Endothelial cell of umbilical vein (primary cell): Measurements from ENCODE around the gene NIT2. TPM values are rescaled to one million over a fixed set of nuclear protein-coding genes. Genes with fewer than 3 reads are reported as not detected.

Experiments used
- BruUV-seq: library from RNA; stranded (reverse); fragments of 400-500 nt; replicated peaks from 2 replicates; lab custom pipeline; 2021; lab: Mats Ljungman, UMichigan
- CTCF ChIA-PET: fragments of 300-600, 350-600 bp; sonication (Branson Sonifier 250); formaldehyde crosslinking; loops from one replicate; lab custom pipeline; 2021; ENCODE audit warnings: antibody characterized with exemption, inconsistent platforms; lab: Charles Lee
- POLR2A ChIA-PET: fragments of 300-600, 350-600 bp; sonication (Branson Sonifier 250); formaldehyde crosslinking; loops from one replicate; lab custom pipeline; 2021; ENCODE audit warnings: antibody characterized with exemption, inconsistent platforms; lab: Charles Lee
- DNase-seq: peaks from one replicate; pipeline ENCODE4 v3.0.0-alpha.2; 2011; ENCODE audit warnings: low read depth, low spot score
- FAIRE-seq: peaks from 2 replicates; lab custom pipeline; 2011; peaks lifted over from hg19 to GRCh38; lab: Jason Lieb, UNC
- H2AFZ ChIP-seq: 2 replicates; pipeline ENCODE4 v1.6.0; 2012; ENCODE audit warnings: low read depth, low read length, control low read depth, inconsistent platforms
- H3K27ac ChIP-seq: 2 replicates; pipeline ENCODE4 v1.5.1; 2011; ENCODE audit warnings: low read depth, mild to moderate bottlenecking, control low read depth, low read length, moderate library complexity; ENCODE audit not compliant: insufficient read depth
- H3K27me3 ChIP-seq, 2 experiments: 2 replicates each; pipeline versions ENCODE4 v1.6.0 to v1.6.1; 2011; ENCODE audit warnings: low read length in 2 of 2, mixed read lengths in 1 of 2; ENCODE audit not compliant: control insufficient read depth in 2 of 2, insufficient read depth in 2 of 2
- H3K36me3 ChIP-seq, 2 experiments: 2 replicates in 1 of 2; 3 replicates in 1 of 2; pipeline ENCODE4 v1.5.1; 2011; ENCODE audit warnings: low read length in 2 of 2, mild to moderate bottlenecking in 1 of 2, moderate library complexity in 1 of 2; ENCODE audit not compliant: control insufficient read depth in 2 of 2, insufficient read depth in 2 of 2; ENCODE audit errors: extremely low read depth in 1 of 2
- H3K4me1 ChIP-seq: 3 replicates; pipeline ENCODE4 v1.5.1; 2011; ENCODE audit warnings: mild to moderate bottlenecking, low read length; ENCODE audit not compliant: control insufficient read depth, insufficient read depth; ENCODE audit errors: extremely low read depth
- H3K4me2 ChIP-seq: 2 replicates; pipeline ENCODE4 v1.6.1; 2011; ENCODE audit warnings: low read length, control low read depth, mixed read lengths; ENCODE audit not compliant: insufficient read depth
- H3K4me3 ChIP-seq, 3 experiments: fragments of 200-600 bp in 1 of 3; sonication (generic), shearing (Covaris generic) in 1 of 3; replicated peaks in 1 of 3; 2 replicates each; pipeline ENCODE4 v1.5.1; 2011 to 2016; ENCODE audit warnings: control low read depth in 3 of 3, low read length in 3 of 3, mild to moderate bottlenecking in 2 of 3, inconsistent platforms in 1 of 3, low read depth in 1 of 3, moderate library complexity in 1 of 3; ENCODE audit not compliant: insufficient read depth in 1 of 3
- H3K79me2 ChIP-seq: 2 replicates; pipeline ENCODE4 v1.6.0; 2012; ENCODE audit warnings: low read length, inconsistent platforms; ENCODE audit not compliant: control insufficient read depth, insufficient read depth
- H3K9ac ChIP-seq: replicated peaks from 2 replicates; pipeline ENCODE3; 2011; ENCODE audit warnings: low read length, control low read depth; ENCODE audit not compliant: insufficient read depth; ENCODE audit errors: extremely low read depth
- H3K9me1 ChIP-seq: replicated peaks from 3 replicates; pipeline ENCODE4 v1.6.0; 2011; ENCODE audit warnings: mild to moderate bottlenecking, low read length; ENCODE audit not compliant: control insufficient read depth, insufficient read depth; ENCODE audit errors: extremely low read depth
- H3K9me3 ChIP-seq: replicated peaks from 2 replicates; pipeline ENCODE4 v1.5.1; 2012; ENCODE audit warnings: low read length, inconsistent platforms; ENCODE audit not compliant: control insufficient read depth, insufficient read depth
- H4K20me1 ChIP-seq: replicated peaks from 2 replicates; pipeline ENCODE3; 2011; ENCODE audit warnings: mild to moderate bottlenecking, low read length; ENCODE audit not compliant: control insufficient read depth, insufficient read depth; ENCODE audit errors: extremely low read depth
- EZH2 ChIP-seq: IDR thresholded peaks from 2 replicates; pipeline ENCODE4 v1.6.1; 2012; ENCODE audit warnings: borderline replicate concordance, low read depth, mild to moderate bottlenecking, moderate library complexity, low read length, inconsistent platforms; ENCODE audit not compliant: severe bottlenecking
- FOS ChIP-seq: IDR thresholded peaks from 2 replicates; pipeline ENCODE4 v1.6.1; 2011; ENCODE audit warnings: mild to moderate bottlenecking, low read length, moderate library complexity, borderline replicate concordance; ENCODE audit not compliant: insufficient read depth
- GATA2 ChIP-seq: IDR thresholded peaks from 2 replicates; pipeline ENCODE4 v1.7.0; 2011; ENCODE audit warnings: low read depth, mild to moderate bottlenecking, moderate library complexity, mixed read lengths, low read length; ENCODE audit not compliant: insufficient read length, insufficient read depth
- JUN ChIP-seq: IDR thresholded peaks from 2 replicates; pipeline ENCODE4 v1.6.1; 2011; ENCODE audit warnings: borderline replicate concordance, low read depth; ENCODE audit not compliant: insufficient read length, insufficient read depth
- MYC ChIP-seq: IDR thresholded peaks from one replicate; pipeline ENCODE4 v1.6.1; 2011; ENCODE audit warnings: mild to moderate bottlenecking, low read depth, low read length
- POLR2A ChIP-seq: IDR thresholded peaks from 2 replicates; pipeline ENCODE4 v1.6.1; 2012; ENCODE audit warnings: low read depth, mild to moderate bottlenecking, control low read depth, low read length
- POLR2AphosphoS5 ChIP-seq: IDR thresholded peaks from 2 replicates; pipeline ENCODE4 v1.6.1; 2012; ENCODE audit warnings: low read depth, mild to moderate bottlenecking, control low read depth, low read length, moderate library complexity; ENCODE audit not compliant: insufficient read depth
- dilution Hi-C: fragments of 300-500 bp; cut with MboI; formaldehyde crosslinking; loops from one replicate; pipeline ENCODE4 v1.15.0; 2019; ENCODE audit warnings: low sequenced_read_pairs; ENCODE audit not compliant: extremely low pct_ligation_motif_present
- intact Hi-C: fragments of 100-400 bp; cut with micrococcal nuclease; formaldehyde crosslinking; loops from one replicate; pipeline ENCODE4 v1.10.0; 2022
- polyA plus RNA-seq, 4 experiments: library from polyadenylated mRNA; depleted of rRNA in 3 of 4; stranded (reverse) in 3 of 4; unstranded in 1 of 4; fragments of >200 nt; gene quantifications; 2 replicates each; pipeline versions ENCODE4 v1.2.1 to v1.2.3, GENCODE V29; 2011 to 2012; ENCODE audit warnings: missing spikeins in 1 of 4
- total RNA-seq: library from RNA; stranded (reverse); gene quantifications from 2 replicates; pipeline ENCODE4 v1.2.3, GENCODE V29; 2021
- TF ChIP-seq, protein P1 (sequence below): IDR thresholded peaks from 2 replicates; pipeline ENCODE4 v1.6.1; 2011; ENCODE audit not compliant: insufficient read depth, insufficient read length
- TF ChIP-seq, protein P2 (sequence below), 2 donors: IDR thresholded peaks; 1 replicate in 1 of 2; 2 replicates in 1 of 2; pipeline ENCODE4 v1.5.1; 2011; ENCODE audit warnings: low read length in 2 of 2, mild to moderate bottlenecking in 2 of 2, moderate library complexity in 2 of 2, control low read depth in 1 of 2, inconsistent platforms in 1 of 2, low read depth in 1 of 2; ENCODE audit not compliant: insufficient read depth in 1 of 2; ENCODE audit errors: extremely low read depth in 1 of 2

Gene NIT2
- total and polyA plus RNA-seq, 2 donors (not counting 3 experiments of a cell fraction or from before 2014, with no cell fraction given), result 19.4 to 20.5 TPM

DNA sequence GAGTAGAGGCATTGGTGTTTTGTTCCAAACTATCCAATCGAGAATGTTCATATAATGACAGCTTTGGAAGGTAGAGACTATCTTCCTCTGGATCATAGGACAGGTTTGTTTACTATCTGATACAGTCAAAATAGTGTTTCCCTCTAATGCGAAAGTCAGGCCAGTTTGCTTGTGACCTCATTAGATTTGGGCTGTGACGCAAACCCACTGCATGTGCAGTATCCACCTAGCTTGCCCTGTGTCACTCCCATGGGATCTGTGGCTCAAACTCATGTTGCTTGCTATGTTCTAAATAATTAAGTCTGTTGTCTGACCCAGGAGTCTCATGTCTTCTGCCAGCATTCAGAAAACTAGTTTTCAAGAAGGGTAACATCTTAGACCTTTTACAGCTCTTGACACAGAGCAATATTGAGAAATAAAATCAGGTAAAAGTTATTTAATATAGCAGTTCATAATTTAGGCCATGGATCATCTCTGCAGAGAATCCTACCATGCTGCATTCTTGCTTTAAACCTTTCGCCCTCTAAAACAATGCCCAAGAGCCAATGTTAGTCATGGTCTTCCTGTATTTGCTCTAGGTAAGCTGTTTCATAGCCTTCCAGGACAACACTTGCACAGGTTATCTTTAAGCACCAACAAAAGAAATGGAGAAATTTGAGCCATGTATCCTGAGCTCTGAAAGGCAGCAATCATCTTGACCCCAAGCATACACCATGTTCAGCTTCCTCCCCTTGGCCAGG lies 26.4 kb downstream of the NIT2 start:
- Histone ChIP-seq H3K4me3 (no peak overlapping the region), H2AFZ (no peak overlapping the region), H4K20me1 (no peaks in the 10 kb centered on the region), H3K9me3 (no peaks in the 10 kb centered on the region), H3K79me2 (no peaks in the 10 kb centered on the region), H3K36me3 (peaks cover 3 to 5% of the 10 kb centered on the region in 2 experiments), H3K9ac (no peak overlapping the region), H3K4me1 (no peaks in the 10 kb centered on the region), H3K27ac (no peak overlapping the region), H3K4me2 (no peak overlapping the region), H3K9me1 (no peaks in the 10 kb centered on the region), H3K27me3 (no peaks in the 10 kb centered on the region)
- no TSS peak for BruUV-seq
- dilution Hi-C loops (no loop called here), intact Hi-C loops (no loop called here)
- POLR2A ChIA-PET, result no interaction called here
- TF ChIP-seq POLR2AphosphoS5, result no peak
- TF ChIP-seq MYC, result no peak
- TF ChIP-seq EZH2, result no peak
- no peak for TF ChIP-seq JUN
- TF ChIP-seq, protein P1, sequence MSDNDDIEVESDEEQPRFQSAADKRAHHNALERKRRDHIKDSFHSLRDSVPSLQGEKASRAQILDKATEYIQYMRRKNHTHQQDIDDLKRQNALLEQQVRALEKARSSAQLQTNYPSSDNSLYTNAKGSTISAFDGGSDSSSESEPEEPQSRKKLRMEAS, result no peak
- no peak for TF ChIP-seq FOS
- TF ChIP-seq POLR2A, result no peak
- TF ChIP-seq, protein P2, sequence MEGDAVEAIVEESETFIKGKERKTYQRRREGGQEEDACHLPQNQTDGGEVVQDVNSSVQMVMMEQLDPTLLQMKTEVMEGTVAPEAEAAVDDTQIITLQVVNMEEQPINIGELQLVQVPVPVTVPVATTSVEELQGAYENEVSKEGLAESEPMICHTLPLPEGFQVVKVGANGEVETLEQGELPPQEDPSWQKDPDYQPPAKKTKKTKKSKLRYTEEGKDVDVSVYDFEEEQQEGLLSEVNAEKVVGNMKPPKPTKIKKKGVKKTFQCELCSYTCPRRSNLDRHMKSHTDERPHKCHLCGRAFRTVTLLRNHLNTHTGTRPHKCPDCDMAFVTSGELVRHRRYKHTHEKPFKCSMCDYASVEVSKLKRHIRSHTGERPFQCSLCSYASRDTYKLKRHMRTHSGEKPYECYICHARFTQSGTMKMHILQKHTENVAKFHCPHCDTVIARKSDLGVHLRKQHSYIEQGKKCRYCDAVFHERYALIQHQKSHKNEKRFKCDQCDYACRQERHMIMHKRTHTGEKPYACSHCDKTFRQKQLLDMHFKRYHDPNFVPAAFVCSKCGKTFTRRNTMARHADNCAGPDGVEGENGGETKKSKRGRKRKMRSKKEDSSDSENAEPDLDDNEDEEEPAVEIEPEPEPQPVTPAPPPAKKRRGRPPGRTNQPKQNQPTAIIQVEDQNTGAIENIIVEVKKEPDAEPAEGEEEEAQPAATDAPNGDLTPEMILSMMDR (IDR thresholded peaks at IDR 0.05; ENCODE audit: extremely low read depth in 1 of 2, insufficient read depth in 1 of 2, low read depth in 1 of 2, low read length in 2 of 2), result no peak
- TF ChIP-seq GATA2, result no peak
- no peak for DNase-seq
- CTCF ChIA-PET, result interaction anchor here (1.4 to 2.3 kb wide), 2 partner anchors 229 to 529 kb away, joined by 3 to 7 read pairs; no protein-coding TSS in a partner anchor
- no peak for FAIRE-seq
